Measurements from ENCODE around the gene ZNHIT2.

ZNHIT2 gene

DNA sequence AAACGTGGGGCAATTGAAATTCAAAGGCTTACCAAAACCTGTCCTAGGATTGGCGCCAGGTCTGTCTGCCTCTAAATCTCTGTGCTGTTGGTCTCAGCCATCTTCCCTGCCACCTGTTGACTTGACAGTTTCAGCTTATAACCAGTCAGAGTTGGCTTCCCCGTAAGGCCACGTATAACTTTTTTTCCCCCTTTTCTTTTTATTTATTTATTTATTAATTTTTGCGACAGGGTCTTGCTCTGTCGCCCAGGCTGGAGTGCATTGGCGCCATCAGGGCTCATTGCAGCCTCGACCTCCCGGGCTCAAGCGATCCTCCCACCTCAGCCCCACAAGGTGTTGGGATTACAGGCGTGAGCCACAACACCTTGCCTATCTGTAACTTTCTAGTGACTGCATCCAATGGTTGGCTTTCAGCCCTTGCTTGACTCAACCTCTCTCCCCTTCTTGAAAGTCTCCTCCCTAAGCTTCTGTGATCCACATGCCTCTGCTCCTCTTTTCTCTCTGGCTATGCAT, 18.2 kb upstream of the ZNHIT2 start:
- DNase-seq (ENCODE audit: extremely low read depth, insufficient read length) = no peak
- peaks cover 16% of the 10 kb centered on the region for H3K36me3 ChIP-seq (ENCODE audit: control insufficient read depth, insufficient read depth, low read length)
- TF ChIP-seq, protein P1, sequence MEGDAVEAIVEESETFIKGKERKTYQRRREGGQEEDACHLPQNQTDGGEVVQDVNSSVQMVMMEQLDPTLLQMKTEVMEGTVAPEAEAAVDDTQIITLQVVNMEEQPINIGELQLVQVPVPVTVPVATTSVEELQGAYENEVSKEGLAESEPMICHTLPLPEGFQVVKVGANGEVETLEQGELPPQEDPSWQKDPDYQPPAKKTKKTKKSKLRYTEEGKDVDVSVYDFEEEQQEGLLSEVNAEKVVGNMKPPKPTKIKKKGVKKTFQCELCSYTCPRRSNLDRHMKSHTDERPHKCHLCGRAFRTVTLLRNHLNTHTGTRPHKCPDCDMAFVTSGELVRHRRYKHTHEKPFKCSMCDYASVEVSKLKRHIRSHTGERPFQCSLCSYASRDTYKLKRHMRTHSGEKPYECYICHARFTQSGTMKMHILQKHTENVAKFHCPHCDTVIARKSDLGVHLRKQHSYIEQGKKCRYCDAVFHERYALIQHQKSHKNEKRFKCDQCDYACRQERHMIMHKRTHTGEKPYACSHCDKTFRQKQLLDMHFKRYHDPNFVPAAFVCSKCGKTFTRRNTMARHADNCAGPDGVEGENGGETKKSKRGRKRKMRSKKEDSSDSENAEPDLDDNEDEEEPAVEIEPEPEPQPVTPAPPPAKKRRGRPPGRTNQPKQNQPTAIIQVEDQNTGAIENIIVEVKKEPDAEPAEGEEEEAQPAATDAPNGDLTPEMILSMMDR (IDR thresholded peaks at IDR 0.05; ENCODE audit: insufficient read depth, low read length, poor library complexity, severe bottlenecking) = no peak
- H3K27me3 ChIP-seq (replicated peaks; ENCODE audit: control insufficient read depth, insufficient read depth, low read length) = no peaks in the 10 kb centered on the region
- peak overlapping the region; percentile 97 for H3K4me3 ChIP-seq (replicated peaks; ENCODE audit: low read depth, low read length)

DNA sequence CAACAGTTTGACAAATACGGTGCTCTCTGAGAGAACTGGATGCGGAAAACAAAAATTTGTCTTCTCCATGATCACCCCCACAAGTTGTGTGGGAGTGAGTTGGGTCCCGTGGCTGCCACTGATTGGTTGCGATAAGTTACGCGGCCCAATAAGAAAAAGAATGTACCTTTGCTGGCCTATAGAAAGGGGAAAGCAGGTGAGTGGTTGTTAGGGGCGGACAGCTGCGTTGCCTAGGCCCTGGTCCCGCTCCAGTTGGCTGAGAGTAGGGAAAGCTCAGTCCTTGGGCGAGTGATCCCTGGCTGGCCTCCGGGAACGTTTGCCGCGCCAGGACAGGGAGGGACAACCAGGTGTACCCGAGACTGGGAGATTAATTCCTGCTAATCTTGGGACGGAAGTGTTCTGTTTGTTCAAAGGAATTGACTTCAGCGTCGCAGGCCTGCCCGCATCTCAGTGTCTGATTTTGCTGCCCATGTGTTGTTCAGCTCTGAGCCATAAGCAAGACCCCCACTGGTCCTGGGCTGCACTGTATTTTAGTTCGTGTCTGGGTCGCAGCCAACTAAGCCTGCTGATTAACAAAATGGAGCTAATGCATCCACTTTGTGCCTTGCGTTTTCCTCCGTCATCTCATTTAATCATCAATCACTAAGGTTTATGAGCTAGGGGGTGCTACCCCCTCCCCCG, 17.6 kb upstream of the ZNHIT2 start:
- no peak for DNase-seq (ENCODE audit: extremely low read depth, insufficient read length)
- TF ChIP-seq, protein P1 (IDR thresholded peaks at IDR 0.05; ENCODE audit: insufficient read depth, low read length, poor library complexity, severe bottlenecking) = no peak
- Histone ChIP-seq H3K36me3 (ENCODE audit: control insufficient read depth, insufficient read depth, low read length) (peaks cover 20% of the 10 kb centered on the region), H3K27me3 (replicated peaks; ENCODE audit: control insufficient read depth, insufficient read depth, low read length) (no peaks in the 10 kb centered on the region), H3K4me3 (replicated peaks; ENCODE audit: low read depth, low read length) (peak overlapping the region; percentile 97)

DNA sequence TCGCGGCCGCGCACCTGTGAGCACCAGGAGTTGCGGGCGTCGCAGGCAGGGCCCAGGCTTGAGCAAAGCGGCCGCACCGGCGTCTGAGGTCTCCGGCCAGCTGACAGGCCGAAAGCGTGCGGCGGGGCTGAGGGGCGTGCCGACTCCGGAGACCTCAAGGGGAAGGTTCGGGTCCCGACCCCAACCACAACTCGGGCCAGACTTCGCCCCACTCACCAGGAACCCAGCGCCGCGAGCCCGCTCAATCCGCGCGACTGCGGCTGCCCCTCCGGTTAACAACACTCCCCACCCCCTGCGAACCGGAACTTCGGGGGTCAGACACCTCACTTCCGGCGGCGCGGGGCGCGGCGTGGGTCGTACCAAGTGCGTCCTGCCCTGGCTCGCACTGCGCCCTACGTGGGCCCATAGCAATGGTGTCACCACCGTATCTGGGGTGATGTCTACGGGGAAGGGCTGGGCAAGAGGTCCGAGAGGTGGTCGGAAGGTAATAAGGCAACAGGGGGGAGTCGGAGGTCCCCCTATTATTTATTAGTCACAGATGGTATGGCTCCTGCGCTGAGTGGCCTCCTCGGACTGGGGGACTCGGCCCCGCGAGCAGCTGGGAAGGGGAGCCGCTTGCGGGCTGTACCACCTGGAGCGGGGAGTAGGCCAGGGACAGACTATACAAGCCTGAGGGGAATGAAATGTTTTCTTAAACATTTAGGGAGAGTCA, 16.9 kb upstream of the ZNHIT2 start, which contains the start of gene SYVN1:
Gene SYVN1, minus strand, starts transcription at position 280 of the 712 bp plus-strand sequence. CDS start 918 bp downstream, outside the sequence.
- H3K4me3 ChIP-seq (replicated peaks; ENCODE audit: low read depth, low read length) = peak within 1 kb of the TSS; percentile 97
- peaks cover 27% of the 10 kb centered on the region for H3K36me3 ChIP-seq (ENCODE audit: control insufficient read depth, insufficient read depth, low read length)
- no peaks in the 10 kb centered on the region for H3K27me3 ChIP-seq (replicated peaks; ENCODE audit: control insufficient read depth, insufficient read depth, low read length)
- TF ChIP-seq, protein P1 (IDR thresholded peaks at IDR 0.05; ENCODE audit: insufficient read depth, low read length, poor library complexity, severe bottlenecking) = no peak
- DNase-seq (ENCODE audit: extremely low read depth, insufficient read length) = peak; percentile 95

GRCh38 chr11:65133724-65134123, 16.2 kb upstream of the ZNHIT2 start:
- Histone ChIP-seq H3K27me3 (replicated peaks; ENCODE audit: control insufficient read depth, insufficient read depth, low read length) (no peaks in the 10 kb centered on the region), H3K4me3 (replicated peaks; ENCODE audit: low read depth, low read length) (peak overlapping the region; percentile 97), H3K36me3 (ENCODE audit: control insufficient read depth, insufficient read depth, low read length) (peaks cover 32% of the 10 kb centered on the region)
- no peak for DNase-seq (ENCODE audit: extremely low read depth, insufficient read length)
- TF ChIP-seq, protein P1 (IDR thresholded peaks at IDR 0.05; ENCODE audit: insufficient read depth, low read length, poor library complexity, severe bottlenecking) = no peak

GRCh38 chr11:65132988-65133700, 15.6 kb upstream of the ZNHIT2 start:
- TF ChIP-seq, protein P1 (IDR thresholded peaks at IDR 0.05; ENCODE audit: insufficient read depth, low read length, poor library complexity, severe bottlenecking) = no peak
- DNase-seq (ENCODE audit: extremely low read depth, insufficient read length) = peak; percentile 66
- H3K27me3 ChIP-seq (replicated peaks; ENCODE audit: control insufficient read depth, insufficient read depth, low read length) = no peaks in the 10 kb centered on the region
- peak overlapping the region; percentile 97 for H3K4me3 ChIP-seq (replicated peaks; ENCODE audit: low read depth, low read length)
- peaks cover 36% of the 10 kb centered on the region for H3K36me3 ChIP-seq (ENCODE audit: control insufficient read depth, insufficient read depth, low read length)
